Epithelial cell of proximal tubule (primary cell): Measurements from ENCODE around the gene CLEC16A. TPM values are rescaled to one million over a fixed set of nuclear protein-coding genes. Genes with fewer than 3 reads are reported as not detected.

Source experiments
- DNase-seq: peaks from one replicate; pipeline ENCODE4 v3.0.0-alpha.2; 2011; ENCODE audit warnings: low read depth
- H3K4me3 ChIP-seq: 2 replicates; pipeline ENCODE4 v1.5.1; 2011; ENCODE audit warnings: low read depth, mild to moderate bottlenecking, low read length
- total RNA-seq: library from RNA; depleted of rRNA; stranded (reverse); fragments of >200 nt; gene quantifications from 2 replicates; pipeline ENCODE4 v1.2.3, GENCODE V29; 2015
- TF ChIP-seq, protein P1 (sequence below): conservative IDR thresholded peaks from 2 replicates; pipeline ENCODE4 v1.5.1; 2012; ENCODE audit warnings: low read depth, mild to moderate bottlenecking, low read length

Gene CLEC16A
- total RNA-seq, 1 donor from 2014 or later = 15.6 TPM

DNA sequence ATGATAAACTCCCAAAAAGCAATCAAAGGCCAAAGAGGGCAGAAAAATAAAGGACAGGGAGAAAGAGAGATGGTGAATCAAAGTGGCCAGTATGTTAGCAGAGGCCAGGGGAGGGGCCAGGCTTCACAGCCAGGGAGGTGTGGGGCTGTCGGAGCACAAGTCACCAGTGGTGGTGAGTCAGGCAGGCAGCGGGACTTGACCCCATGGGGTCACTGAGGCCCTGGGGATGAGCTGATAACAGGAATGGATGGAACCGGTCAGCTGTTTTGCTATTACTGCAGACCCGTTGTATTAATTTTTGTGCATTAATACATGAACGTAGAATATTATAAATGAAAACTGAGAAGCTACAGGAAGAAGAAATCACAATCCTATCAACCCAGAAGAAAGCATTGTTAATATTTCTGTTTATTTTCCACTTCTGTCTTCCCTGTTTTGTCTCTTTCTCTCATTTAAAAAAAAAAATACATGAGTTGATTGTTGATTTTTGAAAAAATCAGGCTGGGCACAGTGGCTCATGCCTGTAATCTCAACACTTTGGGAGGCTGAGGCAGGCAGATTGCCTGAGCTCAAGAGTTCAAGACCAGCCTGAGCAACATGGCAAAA lies 204.8 kb downstream of the CLEC16A start:
- TF ChIP-seq, protein P1, sequence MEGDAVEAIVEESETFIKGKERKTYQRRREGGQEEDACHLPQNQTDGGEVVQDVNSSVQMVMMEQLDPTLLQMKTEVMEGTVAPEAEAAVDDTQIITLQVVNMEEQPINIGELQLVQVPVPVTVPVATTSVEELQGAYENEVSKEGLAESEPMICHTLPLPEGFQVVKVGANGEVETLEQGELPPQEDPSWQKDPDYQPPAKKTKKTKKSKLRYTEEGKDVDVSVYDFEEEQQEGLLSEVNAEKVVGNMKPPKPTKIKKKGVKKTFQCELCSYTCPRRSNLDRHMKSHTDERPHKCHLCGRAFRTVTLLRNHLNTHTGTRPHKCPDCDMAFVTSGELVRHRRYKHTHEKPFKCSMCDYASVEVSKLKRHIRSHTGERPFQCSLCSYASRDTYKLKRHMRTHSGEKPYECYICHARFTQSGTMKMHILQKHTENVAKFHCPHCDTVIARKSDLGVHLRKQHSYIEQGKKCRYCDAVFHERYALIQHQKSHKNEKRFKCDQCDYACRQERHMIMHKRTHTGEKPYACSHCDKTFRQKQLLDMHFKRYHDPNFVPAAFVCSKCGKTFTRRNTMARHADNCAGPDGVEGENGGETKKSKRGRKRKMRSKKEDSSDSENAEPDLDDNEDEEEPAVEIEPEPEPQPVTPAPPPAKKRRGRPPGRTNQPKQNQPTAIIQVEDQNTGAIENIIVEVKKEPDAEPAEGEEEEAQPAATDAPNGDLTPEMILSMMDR = no peak
- H3K4me3 ChIP-seq = no peak overlapping the region
- DNase-seq = no peak

DNA sequence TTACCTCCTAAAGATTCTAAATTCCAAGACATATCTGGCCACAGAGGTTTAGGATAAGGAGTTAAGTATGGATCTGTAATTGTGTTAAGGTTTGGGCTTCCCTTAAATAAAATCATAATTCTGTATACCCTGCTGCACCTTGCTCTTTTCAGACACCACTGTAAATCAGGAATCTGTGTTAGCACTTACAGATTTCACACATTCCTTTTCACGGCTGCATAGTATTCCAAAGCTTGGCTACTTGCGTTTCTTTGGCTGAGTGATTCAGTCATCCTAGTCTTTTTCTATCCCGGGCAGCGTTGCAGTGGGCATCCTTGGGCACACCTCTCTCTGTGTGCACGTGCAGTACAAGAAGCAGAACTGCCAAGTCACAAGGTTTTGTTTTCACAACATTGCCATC lies 205.8 kb downstream of the CLEC16A start:
- TF ChIP-seq, protein P1 = no peak
- no peak for DNase-seq
- no peak overlapping the region for H3K4me3 ChIP-seq

DNA sequence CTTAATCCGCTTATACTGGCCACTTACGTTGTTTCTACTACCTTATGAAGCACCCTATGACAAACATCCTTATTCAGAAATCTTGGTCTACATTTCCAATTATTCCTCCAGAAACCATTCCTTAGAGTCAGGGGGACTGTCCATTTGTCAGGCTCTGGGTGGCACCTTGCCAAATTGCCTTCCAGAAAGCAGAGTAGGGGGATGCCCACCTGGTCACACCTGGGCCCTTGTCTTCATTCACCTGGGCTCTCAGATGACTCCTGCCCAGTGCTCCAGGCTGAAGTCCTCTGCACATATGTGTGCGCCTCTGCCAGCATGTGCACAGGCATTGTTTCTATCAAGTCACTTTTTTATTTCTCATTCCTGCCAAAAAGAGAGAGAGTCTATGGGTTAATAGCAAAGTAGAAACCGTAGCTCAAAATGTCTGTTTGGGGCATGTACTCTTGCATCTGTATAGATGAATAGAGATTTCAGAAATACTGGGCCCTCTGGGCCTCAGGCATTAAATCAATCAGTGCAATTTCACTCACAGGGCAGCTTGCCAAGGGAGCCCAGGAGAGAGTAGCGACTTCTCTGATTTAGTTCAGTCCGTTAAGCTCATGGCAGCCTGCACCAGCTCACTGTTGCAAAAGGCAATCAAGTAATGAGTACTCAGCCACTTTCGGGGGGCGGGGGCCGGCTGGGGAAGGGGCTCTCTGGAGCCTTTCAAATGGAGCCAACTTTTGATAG lies 207.0 kb downstream of the CLEC16A start:
- H3K4me3 ChIP-seq = no peak overlapping the region
- TF ChIP-seq, protein P1 = no peak
- DNase-seq = no peak

DNA sequence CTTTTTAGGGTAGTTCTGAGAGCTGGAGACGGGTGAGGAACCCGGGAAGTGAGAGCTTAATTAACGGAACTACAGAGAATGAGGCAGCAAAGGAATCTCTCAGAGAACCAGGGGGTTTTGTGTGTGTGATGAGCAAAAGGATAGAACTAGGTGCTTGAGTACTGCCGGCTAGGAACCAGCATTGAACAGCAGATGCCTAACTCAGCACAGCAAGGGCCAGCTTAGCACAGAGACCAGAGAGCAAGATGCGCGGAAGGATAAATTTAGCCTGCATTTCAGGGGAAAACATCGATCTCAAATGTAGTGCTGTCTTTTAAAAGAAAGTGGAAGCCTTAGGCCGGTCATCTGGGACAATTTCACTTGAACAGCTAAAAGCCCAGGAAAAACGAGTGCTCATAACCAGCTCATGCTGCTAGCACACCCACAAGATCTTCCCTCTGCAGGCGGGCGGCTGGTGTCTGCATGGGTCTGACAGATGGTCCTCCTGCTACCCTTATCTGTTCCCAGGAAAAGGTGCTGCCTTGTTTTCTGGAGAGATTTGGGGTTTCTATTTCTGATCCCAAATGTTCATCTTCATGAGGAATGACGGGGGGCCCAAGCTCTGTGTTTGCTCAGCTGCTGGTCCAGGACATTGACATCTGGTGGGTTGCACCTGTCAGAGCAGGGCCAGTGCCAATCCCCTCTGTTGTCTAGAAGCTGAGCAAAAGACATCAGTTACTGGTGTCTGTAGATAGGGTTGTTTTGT lies 207.7 kb downstream of the CLEC16A start:
- no peak for DNase-seq
- TF ChIP-seq, protein P1 = no peak
- no peak overlapping the region for H3K4me3 ChIP-seq

DNA sequence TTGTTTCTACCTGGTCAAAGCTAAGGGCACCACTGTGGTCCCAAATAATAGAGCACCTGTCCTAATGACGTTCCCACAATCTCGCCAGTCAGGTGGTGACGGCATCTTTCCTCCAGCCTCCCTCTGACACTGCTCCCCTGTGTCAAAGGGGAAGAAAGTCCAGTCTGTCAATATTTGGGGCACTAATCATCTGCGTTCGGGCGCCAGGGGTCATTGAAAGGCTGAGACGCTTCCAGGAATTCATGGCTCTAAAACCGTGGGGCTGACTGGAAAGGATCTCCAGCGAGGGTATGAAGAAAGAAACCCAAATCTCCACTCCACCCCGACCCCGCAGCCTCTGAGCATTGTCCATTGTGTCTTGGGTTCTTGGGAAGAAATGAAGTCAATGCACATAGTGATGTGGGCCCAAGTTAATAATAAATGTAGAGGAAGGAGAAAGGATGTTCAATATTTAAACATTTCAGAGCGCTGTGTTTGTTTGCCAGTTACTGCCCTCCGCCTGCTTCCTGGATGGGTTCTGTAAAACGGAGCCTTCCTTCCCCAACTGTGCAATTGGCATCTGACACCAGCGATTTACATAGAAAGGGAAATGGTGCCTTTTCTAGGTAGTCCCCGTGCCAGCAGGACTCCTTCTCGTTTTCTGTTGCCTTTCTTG lies 208.4 kb downstream of the CLEC16A start:
- no peak overlapping the region for H3K4me3 ChIP-seq

DNA sequence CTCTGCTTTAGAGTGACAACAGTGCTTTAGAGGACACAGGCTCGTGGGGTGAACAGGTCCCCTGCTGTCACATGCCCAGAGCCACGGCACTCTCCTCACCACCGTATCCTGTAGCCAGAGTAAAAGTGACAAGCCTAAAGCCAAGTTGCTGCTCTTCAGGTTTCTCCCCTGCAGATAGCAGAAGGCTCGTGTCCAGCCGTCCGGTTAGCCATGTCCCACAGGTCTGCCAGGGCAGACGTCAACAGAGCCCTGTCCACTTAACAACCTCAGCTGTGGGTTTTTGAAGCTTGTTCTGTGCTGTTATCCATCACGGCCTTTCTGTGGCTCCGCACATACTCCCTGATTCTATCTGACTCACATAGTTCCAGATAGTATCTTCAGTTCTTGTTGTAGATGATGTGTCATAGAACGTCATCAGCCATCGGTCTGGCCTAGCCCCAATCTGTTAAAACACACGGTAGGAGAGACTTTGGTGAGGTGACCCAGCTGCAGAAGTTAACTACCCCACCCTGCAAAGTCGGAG lies 211.0 kb downstream of the CLEC16A start:
- TF ChIP-seq, protein P1 = no peak
- H3K4me3 ChIP-seq = no peak overlapping the region
- no peak for DNase-seq

More for the DNA sequence above, 208.4 kb downstream of the CLEC16A start:
- no peak for DNase-seq
- TF ChIP-seq, protein P1 = no peak
